CD4-positive, alpha-beta T cell treated with Interleukin-15 for 1 hour (primary cell): ENCODE results near the gene RPP14.
"Not testable (repeated sequence)": the region's sequence is repeated elsewhere in the genome, so short reads cannot be mapped to it uniquely, and the experiment has no call there.

ENCODE experiments used
- DNase-seq: peaks from one replicate; pipeline ENCODE4 v3.0.0-alpha.2; 2020

RPP14 gene

DNA sequence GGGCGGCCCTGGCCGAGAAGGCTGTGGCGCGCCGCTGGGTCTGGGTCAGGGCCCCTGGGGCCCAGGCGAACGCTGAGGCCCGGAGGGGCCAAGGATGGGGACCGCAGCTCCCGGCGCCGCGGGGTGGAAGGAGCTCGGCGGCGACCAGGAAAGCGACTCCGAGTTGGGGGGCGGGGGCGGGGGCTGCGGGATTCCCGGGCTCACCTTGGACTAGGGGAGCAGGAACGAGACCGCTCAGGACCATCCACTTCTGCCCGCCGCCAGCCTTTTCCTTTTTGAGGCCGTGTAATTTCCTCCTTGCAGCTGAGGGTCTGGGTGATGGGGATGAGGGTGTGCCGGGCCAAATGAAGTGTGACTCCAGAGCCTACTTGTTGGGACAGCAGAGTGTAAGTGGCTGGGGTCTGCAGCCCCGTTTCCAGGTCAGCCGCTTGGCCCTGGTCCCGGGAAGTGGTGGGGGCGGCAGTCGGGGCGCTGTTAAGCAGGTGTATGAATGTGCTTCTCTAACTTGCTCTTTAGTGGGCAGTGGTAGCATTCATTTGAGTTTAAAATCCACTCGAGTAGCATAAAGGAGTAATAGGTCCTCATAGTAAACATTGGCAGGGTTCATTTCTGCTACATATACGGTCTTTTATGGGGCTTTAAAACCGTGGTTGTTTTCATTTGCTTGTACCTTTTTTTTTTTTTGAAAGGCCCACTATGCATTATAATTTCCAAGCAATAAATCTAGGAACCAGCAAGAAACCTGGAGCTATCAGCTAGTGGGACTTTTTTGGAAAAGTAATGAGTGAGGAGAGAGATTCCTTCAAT, 27.4 kb downstream of the RPP14 start:
- DNase-seq, result peak; percentile 28

DNA sequence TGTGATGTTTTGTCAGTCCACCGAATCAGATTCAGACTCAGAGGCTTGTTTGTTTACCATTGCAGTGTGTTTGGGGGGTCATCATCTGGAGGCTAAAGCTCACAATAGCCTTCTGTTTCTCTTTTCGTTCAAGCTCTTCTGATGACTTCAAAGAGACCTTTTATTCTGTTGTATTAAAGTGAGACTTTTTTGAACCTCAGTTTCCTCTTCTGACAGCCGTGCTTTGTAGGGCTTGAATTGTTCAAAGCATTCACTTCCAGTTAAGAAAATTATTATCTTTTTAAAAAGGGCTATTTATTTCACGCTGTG, 27.9 kb downstream of the RPP14 start:
- no peak for DNase-seq

DNA sequence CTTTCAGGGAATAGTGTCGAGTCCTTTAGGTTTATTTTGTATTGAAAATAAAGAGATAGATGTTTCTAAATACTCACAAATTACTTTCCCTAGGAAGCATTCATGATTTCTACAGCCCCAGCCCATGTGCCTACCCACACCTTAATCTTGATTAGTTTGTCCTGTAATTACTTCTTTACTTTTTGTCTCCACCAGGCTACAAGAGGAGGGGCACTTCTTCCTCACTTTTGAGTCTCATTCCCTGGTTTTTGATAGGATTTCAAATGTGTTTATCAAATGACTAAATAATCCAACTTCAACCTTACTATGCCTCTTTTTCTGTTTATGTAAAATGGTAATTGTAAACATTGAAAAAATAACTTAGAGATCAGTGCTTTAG, 28.4 kb downstream of the RPP14 start:
- no peak for DNase-seq

- no peak for DNase-seq
Measured at GRCh38 chr3:58335652-58335947, 29.6 kb downstream of the RPP14 start.

- no peak for DNase-seq
Measured at GRCh38 chr3:58336135-58336882, 30.3 kb downstream of the RPP14 start.

DNA sequence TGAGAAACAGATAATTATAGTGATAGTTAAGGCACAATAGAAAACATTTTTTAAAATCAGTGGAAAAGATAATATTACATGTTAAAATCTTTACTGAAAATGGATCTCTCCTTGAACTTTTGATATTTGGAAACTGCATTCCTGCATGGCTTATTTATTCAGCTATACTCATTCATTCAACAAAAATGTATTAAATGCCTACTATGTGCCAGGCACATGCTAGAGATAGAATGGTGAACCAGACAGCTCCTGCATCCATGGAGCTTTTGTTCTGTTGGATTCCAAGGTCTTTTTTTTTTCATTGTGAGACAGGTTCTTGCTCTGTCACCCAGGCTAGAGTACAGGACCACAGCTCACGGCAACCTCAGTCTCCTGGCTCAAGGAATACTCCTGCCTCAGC, 31.1 kb downstream of the RPP14 start:
- no peak for DNase-seq

DNA sequence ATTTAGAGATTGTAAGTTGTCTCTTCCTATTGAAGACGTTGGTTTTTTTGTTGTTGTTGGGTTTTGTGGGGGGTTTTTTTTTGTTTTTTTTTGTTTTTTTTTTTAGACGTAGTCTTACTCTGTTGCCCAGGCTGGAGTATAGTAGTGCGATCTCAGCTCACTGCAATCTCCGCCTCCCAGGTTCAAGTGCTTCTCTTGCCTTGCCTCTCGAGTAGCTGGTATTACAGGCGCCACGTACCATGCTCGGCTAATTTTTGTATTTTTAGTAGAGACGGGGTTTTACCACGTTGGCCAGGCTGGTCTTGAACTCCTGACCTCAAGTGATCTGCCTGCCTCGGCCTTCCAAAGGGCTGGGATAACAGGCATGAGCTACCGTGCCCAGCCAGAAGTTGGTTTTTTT, 33.1 kb downstream of the RPP14 start:
- not testable (repeated sequence) for DNase-seq

- no peak for DNase-seq
Measured at GRCh38 chr3:58340594-58341244, 34.7 kb downstream of the RPP14 start.

GRCh38 chr3:58341376-58341775, 35.3 kb downstream of the RPP14 start:
- DNase-seq, result no peak

- DNase-seq, result no peak
Measured at GRCh38 chr3:58342676-58343075, 36.6 kb downstream of the RPP14 start.

DNA sequence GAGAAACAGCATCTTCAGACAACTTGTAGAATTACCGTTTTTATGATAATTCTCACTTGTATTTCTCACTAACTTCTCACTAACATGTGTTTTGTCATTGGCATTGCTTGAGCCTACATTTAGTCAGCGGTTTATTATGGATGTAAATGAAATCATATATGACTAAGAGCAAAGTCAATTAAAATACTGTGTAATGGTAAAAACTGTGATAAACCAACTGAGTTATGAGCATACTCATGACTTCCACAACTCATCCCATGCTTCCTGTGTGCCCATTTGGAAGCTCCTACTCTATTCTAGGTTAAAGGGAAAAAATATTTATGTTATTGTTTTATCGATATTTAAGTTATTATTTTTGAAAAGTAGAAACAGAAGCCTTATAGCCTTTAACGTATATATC, 39.4 kb downstream of the RPP14 start:
- DNase-seq, result no peak

GRCh38 chr3:58346368-58346767, 40.3 kb downstream of the RPP14 start:
- no peak for DNase-seq

DNA sequence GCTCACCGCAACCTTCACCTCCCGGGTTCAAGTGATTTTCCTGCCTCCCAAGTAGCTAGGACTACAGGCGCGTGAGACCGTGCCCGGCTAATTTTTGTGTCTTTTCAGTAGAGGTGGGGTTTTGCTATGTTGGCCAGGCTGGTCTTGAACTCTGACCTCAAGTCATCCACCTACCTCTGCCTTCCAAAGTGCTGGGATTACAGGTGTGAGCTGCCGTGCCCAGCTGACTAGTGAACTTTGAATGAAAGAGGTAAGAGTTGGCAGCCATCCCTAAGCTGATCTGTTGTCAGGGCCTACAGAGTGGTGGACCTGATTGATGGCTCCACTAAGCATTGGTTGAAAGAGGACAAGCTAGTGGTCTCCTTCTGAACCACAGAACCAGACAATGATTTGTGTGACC, 41.9 kb downstream of the RPP14 start:
- no peak for DNase-seq

- peak; percentile 34 for DNase-seq
Measured at GRCh38 chr3:58349792-58350626, 44.0 kb downstream of the RPP14 start.

- no peak for DNase-seq
Measured at GRCh38 chr3:58350627-58351013, 44.6 kb downstream of the RPP14 start.

- no peak for DNase-seq
Measured at GRCh38 chr3:58351920-58352319, 45.9 kb downstream of the RPP14 start.

DNA sequence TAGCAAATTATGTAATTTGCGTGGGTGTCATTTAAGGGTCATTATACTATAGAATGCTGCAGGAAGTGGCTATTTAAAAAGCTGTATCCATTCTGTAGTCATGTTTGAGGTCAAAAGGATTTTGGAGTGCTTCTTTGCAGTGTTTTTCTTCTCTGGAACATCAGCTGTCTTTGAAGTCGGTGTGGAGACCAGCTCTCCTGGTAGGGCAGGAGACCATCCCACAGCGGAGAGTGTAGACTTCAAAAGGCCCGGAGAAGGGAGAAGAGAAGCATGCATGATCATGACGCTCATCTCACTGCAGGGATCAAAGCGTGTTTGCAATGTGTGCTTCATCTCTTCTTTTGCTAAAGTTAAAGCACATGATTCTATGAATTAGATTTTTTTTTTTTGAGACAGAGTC, 46.6 kb downstream of the RPP14 start:
- no peak for DNase-seq

DNA sequence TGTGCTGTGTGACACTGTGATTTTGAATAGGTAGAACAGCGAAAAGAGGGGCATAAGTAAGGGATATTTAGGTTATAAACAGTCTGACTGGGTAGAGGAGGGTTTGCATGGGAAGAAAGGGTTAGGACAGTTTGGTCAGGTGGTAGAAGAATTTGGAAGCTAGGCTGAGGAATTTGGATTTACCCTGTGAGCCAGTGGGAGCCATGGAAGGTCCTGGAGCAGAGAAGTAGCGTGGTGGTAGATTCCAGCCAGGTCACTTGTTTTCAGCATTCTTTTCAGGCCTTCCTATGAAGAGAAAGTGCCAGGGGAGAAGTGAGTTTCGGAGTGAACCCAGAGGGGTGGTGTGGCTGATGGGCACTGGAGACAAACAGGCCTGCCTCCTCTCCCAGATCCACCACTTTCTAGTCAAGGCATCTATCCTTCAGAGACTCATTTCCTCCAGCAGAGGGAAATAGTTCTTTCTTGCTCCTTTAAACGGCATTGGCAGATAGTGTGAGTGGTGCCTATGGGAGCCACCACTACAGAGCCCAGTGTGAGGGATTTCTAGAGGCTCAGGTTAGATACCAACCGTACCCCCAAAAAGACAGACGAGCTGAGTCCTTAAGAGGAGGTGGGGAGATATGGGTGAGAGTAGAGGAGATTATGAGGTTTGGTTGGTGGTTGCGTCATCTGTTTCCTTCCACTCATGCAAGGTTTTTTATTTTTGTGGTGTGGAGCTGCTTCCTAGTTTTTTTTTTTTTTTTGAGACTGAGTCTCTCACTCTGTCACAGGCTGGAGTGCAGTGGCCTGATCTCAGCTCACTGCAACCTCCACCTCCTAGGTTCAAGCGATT, 47.9 kb downstream of the RPP14 start:
- peak; percentile 49 for DNase-seq

- DNase-seq, result peak; percentile 41
Measured at GRCh38 chr3:58355179-58355578, 49.1 kb downstream of the RPP14 start.

- peak; percentile 62 for DNase-seq
Measured at GRCh38 chr3:58356054-58356453, 50.0 kb downstream of the RPP14 start.

GRCh38 chr3:58357402-58357801, 51.4 kb downstream of the RPP14 start:
- DNase-seq, result no peak

DNA sequence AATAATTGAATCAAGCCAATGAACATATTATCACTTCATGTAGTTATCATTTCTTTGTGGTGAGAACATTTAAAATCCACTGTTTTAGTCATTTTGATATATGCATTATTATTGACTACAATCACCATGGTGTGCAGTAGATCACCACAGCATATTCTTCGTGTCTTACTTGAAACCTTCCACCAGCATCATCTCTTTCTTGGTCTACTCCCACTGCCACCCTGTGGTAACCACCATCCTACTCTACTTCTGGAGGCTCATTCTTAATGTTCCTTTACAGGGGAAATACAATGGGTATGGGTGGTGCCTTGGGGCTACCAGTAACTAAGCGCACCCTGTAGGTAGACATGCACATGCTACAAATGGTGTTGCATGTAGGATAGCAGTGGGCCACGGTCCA, 52.0 kb downstream of the RPP14 start:
- DNase-seq, result no peak

DNA sequence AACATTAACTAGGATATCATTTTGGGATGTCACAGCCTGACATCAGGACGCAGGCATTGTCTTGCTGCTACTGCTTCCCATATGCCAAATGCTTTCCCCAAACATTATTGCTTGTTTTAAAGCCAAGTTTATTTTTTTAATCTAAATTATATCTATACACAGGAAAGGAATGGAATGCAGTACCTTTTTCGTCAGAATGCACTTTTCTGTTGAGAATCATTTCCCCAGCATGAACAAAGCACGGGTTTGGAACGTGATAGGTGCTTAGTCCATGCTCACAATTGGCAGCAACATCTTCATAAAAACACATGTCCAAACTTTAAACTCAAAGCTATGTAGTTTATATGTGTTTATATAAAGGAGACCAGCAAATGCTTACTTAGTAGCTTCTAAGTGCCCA, 52.8 kb downstream of the RPP14 start:
- DNase-seq, result no peak
